H1 (cell line): Measurements from ENCODE around the gene TMEM154. TPM values are rescaled to one million over a fixed set of nuclear protein-coding genes. Genes with fewer than 3 reads are reported as not detected.

Experiments used
- CTCF ChIA-PET: fragments of 300-600 bp; sonication (Branson Sonifier 250); formaldehyde crosslinking; loops from one replicate; lab custom pipeline; 2021; ENCODE audit not compliant: partially characterized antibody; lab: Charles Lee
- POLR2A ChIA-PET: fragments of 300-600 bp; sonication (Branson Sonifier 250); formaldehyde crosslinking; loops from one replicate; lab custom pipeline; 2021; ENCODE audit warnings: inconsistent platforms; ENCODE audit not compliant: partially characterized antibody; lab: Charles Lee
- DNase-seq, 2 experiments: peaks; one replicate each; pipeline versions ENCODE4 v3.0.0 to v3.0.0-alpha.2; 2010 to 2022; ENCODE audit warnings: low spot score in 2 of 2, low read depth in 1 of 2, mixed read lengths in 1 of 2
- FAIRE-seq: peaks from 2 replicates; lab custom pipeline; 2011; peaks lifted over from hg19 to GRCh38; lab: Jason Lieb, UNC
- H2AFZ ChIP-seq: 2 replicates; pipeline ENCODE4 v1.8.1; 2012; ENCODE audit warnings: low read length, inconsistent platforms
- H2AK5ac ChIP-seq: 2 replicates; pipeline ENCODE4 v1.6.1; 2013; ENCODE audit warnings: low read depth, low read length
- H2BK120ac ChIP-seq: replicated peaks from 2 replicates; pipeline ENCODE3; 2013; ENCODE audit warnings: low read depth, low read length, inconsistent platforms
- H2BK12ac ChIP-seq: 2 replicates; pipeline ENCODE4 v1.6.1; 2013; ENCODE audit warnings: low read depth, low read length
- H2BK15ac ChIP-seq: 2 replicates; pipeline ENCODE4 v1.6.1; 2013; ENCODE audit warnings: low read length
- H2BK20ac ChIP-seq: 2 replicates; pipeline ENCODE4 v1.6.1; 2013; ENCODE audit warnings: low read length
- H2BK5ac ChIP-seq: 2 replicates; pipeline ENCODE4 v1.6.1; 2013; ENCODE audit warnings: low read depth, low read length
- H3K14ac ChIP-seq: 2 replicates; pipeline ENCODE4 v1.6.1; 2013; ENCODE audit warnings: inconsistent platforms; ENCODE audit not compliant: insufficient read length
- H3K18ac ChIP-seq: 2 replicates; pipeline ENCODE4 v1.6.1; 2013; ENCODE audit warnings: low read length; ENCODE audit errors: extremely low read depth
- H3K23ac ChIP-seq: 2 replicates; pipeline ENCODE4 v1.6.1; 2013; ENCODE audit warnings: inconsistent platforms; ENCODE audit not compliant: insufficient read length
- H3K23me2 ChIP-seq: 2 replicates; pipeline ENCODE4 v1.6.1; 2013; ENCODE audit warnings: low read depth, low read length
- H3K27ac ChIP-seq: 2 replicates; pipeline ENCODE4 v1.6.1; 2011; ENCODE audit warnings: low read depth, low read length, inconsistent platforms
- H3K27me3 ChIP-seq, 4 experiments: replicated peaks in 1 of 4; 1 replicate in 1 of 4; 2 replicates in 3 of 4; pipeline versions ENCODE4 v1.6.1 to v1.8.1; 2011 to 2013; ENCODE audit warnings: low read length in 3 of 4, mild to moderate bottlenecking in 3 of 4, inconsistent platforms in 2 of 4, mixed read lengths in 2 of 4, moderate library complexity in 1 of 4; ENCODE audit not compliant: control insufficient read depth in 3 of 4, insufficient read depth in 3 of 4; ENCODE audit errors: extremely low read depth in 1 of 4
- H3K36me3 ChIP-seq, 4 experiments: 2 replicates each; pipeline versions ENCODE4 v1.6.1 to v1.8.1; 2011 to 2013; ENCODE audit warnings: mild to moderate bottlenecking in 4 of 4, low read length in 3 of 4, moderate library complexity in 2 of 4, control low read depth in 1 of 4, inconsistent platforms in 1 of 4; ENCODE audit not compliant: insufficient read depth in 4 of 4, control insufficient read depth in 2 of 4
- H3K4ac ChIP-seq: replicated peaks from 2 replicates; pipeline ENCODE3; 2013; ENCODE audit warnings: low read length, low read depth, mixed read lengths, inconsistent platforms; ENCODE audit not compliant: insufficient read length
- H3K4me1 ChIP-seq, 4 experiments: replicated peaks in 1 of 4; 1 replicate in 1 of 4; 2 replicates in 3 of 4; pipeline versions ENCODE4 v1.6.1 to v1.8.1; 2011 to 2013; ENCODE audit warnings: low read length in 3 of 4, inconsistent platforms in 2 of 4, mixed read lengths in 1 of 4; ENCODE audit not compliant: insufficient read depth in 4 of 4, control insufficient read depth in 3 of 4
- H3K4me2 ChIP-seq, 2 experiments: 2 replicates each; pipeline versions ENCODE4 v1.6.1 to v1.8.1; 2011 to 2013; ENCODE audit warnings: low read depth in 2 of 2, low read length in 2 of 2, control low read depth in 1 of 2, inconsistent platforms in 1 of 2, mild to moderate bottlenecking in 1 of 2; ENCODE audit not compliant: insufficient read depth in 1 of 2
- H3K4me3 ChIP-seq, 4 experiments: fragments of 200-600, 300-600 bp in 1 of 4; sonication (generic), shearing (Covaris generic), sonication (Bioruptor Twin) in 1 of 4; 2 replicates each; pipeline versions ENCODE4 v1.5.1 to v1.8.1; 2011 to 2016; ENCODE audit warnings: low read length in 4 of 4, low read depth in 3 of 4, control low read depth in 2 of 4, inconsistent platforms in 2 of 4, mild to moderate bottlenecking in 2 of 4, mixed read lengths in 1 of 4, moderate library complexity in 1 of 4; ENCODE audit not compliant: insufficient read depth in 2 of 4; ENCODE audit errors: extremely low read depth in 1 of 4
- H3K56ac ChIP-seq: replicated peaks from 2 replicates; pipeline ENCODE3; 2013; ENCODE audit warnings: low read depth, mild to moderate bottlenecking, mixed read lengths, low read length, inconsistent platforms; ENCODE audit not compliant: insufficient read length
- H3K79me1 ChIP-seq: 2 replicates; pipeline ENCODE4 v1.6.1; 2013; ENCODE audit warnings: low read depth, low read length, control low read depth
- H3K79me2 ChIP-seq, 2 experiments: 2 replicates each; pipeline versions ENCODE4 v1.6.1 to v1.8.1; 2012 to 2013; ENCODE audit warnings: low read length in 2 of 2, mild to moderate bottlenecking in 2 of 2, inconsistent platforms in 1 of 2; ENCODE audit not compliant: insufficient read depth in 2 of 2, control insufficient read depth in 1 of 2
- H3K9ac ChIP-seq, 4 experiments: replicated peaks in 1 of 4; 1 replicate in 1 of 4; 2 replicates in 3 of 4; pipeline versions ENCODE4 v1.6.1 to v1.8.1; 2011 to 2013; ENCODE audit warnings: low read depth in 3 of 4, low read length in 3 of 4, control low read depth in 2 of 4, mild to moderate bottlenecking in 2 of 4, moderate library complexity in 2 of 4, inconsistent platforms in 1 of 4; ENCODE audit errors: extremely low read depth in 1 of 4
- H3K9me3 ChIP-seq, 2 experiments: 2 replicates each; pipeline versions ENCODE4 v1.6.1 to v1.8.1; 2012 to 2013; ENCODE audit warnings: mild to moderate bottlenecking in 2 of 2, moderate library complexity in 2 of 2, control low read depth in 1 of 2, inconsistent platforms in 1 of 2, low read depth in 1 of 2, low read length in 1 of 2, mixed read lengths in 1 of 2; ENCODE audit not compliant: insufficient read depth in 2 of 2
- H4K20me1 ChIP-seq, 2 experiments: replicated peaks in 1 of 2; 2 replicates each; pipeline versions ENCODE3 to v1.8.1; 2011 to 2013; ENCODE audit warnings: inconsistent platforms in 2 of 2, low read length in 2 of 2, mild to moderate bottlenecking in 1 of 2; ENCODE audit not compliant: insufficient read depth in 2 of 2, control insufficient read depth in 1 of 2
- H4K5ac ChIP-seq: 2 replicates; pipeline ENCODE4 v1.6.1; 2013; ENCODE audit warnings: low read length, low read depth, mixed read lengths, inconsistent platforms; ENCODE audit not compliant: insufficient read length
- H4K8ac ChIP-seq: 2 replicates; pipeline ENCODE4 v1.8.0; 2013; ENCODE audit warnings: mild to moderate bottlenecking, moderate library complexity, low read length, inconsistent platforms; ENCODE audit not compliant: insufficient read depth; ENCODE audit errors: extremely low read depth
- H4K91ac ChIP-seq: replicated peaks from 2 replicates; pipeline ENCODE3; 2013; ENCODE audit warnings: low read length, mixed read lengths, inconsistent platforms; ENCODE audit not compliant: insufficient read length
- CHD1 ChIP-seq: IDR thresholded peaks from 2 replicates; pipeline ENCODE4 v1.6.1; 2012; ENCODE audit warnings: low read depth, low read length, improper control_type of control experiment
- EGR1 ChIP-seq: IDR thresholded peaks from 2 replicates; pipeline ENCODE4 v1.6.1; 2011; ENCODE audit warnings: low read depth, low read length, borderline replicate concordance
- EP300 ChIP-seq, 2 experiments: IDR thresholded peaks; 1 replicate in 1 of 2; 2 replicates in 1 of 2; pipeline ENCODE4 v1.6.1; 2011 to 2012; ENCODE audit warnings: low read depth in 2 of 2, low read length in 2 of 2, mild to moderate bottlenecking in 2 of 2, borderline replicate concordance in 1 of 2, inconsistent platforms in 1 of 2, moderate library complexity in 1 of 2
- GABPA ChIP-seq: IDR thresholded peaks from 2 replicates; pipeline ENCODE4 v1.6.1; 2011; ENCODE audit warnings: mild to moderate bottlenecking, low read length, moderate library complexity, borderline replicate concordance; ENCODE audit not compliant: insufficient read depth
- JUN ChIP-seq: IDR thresholded peaks from 2 replicates; pipeline ENCODE4 v1.6.1; 2011; ENCODE audit warnings: low read depth, mild to moderate bottlenecking, improper control_type of control experiment, low read length
- KDM1A ChIP-seq: fragments of 200-600, 300-600 bp; sonication (generic); IDR thresholded peaks from 2 replicates; pipeline ENCODE4 v1.7.1; 2016; ENCODE audit warnings: mild to moderate bottlenecking, low read length, borderline replicate concordance
- PHF8 ChIP-seq: fragments of 200-600 bp; sonication (generic); conservative IDR thresholded peaks from 2 replicates; pipeline ENCODE4 v1.7.1; 2012; ENCODE audit warnings: low read depth, mild to moderate bottlenecking, inconsistent platforms, low read length, moderate library complexity
- POU5F1 ChIP-seq: IDR thresholded peaks from 2 replicates; pipeline ENCODE4 v1.6.1; 2011; ENCODE audit warnings: low read depth, mild to moderate bottlenecking, low read length, moderate library complexity
- RNF2 ChIP-seq: fragments of 200-900, 300-1000 bp; sonication (generic); IDR thresholded peaks from 2 replicates; pipeline ENCODE4 v1.7.1; 2016; ENCODE audit warnings: borderline replicate concordance, low read depth, mild to moderate bottlenecking, antibody characterized with exemption, low read length; ENCODE audit not compliant: poor library complexity, severe bottlenecking; ENCODE audit errors: missing control alignments
- SIN3A ChIP-seq, 2 experiments: IDR thresholded peaks in 1 of 2; conservative IDR thresholded peaks in 1 of 2; 2 replicates each; pipeline ENCODE4 v1.6.1; 2011 to 2012; ENCODE audit warnings: low read length in 2 of 2, improper control_type of control experiment in 1 of 2, low read depth in 1 of 2, mild to moderate bottlenecking in 1 of 2
- WGBS, 2 experiments: shearing (Covaris generic) in 1 of 2; methylation state at CpG; one replicate each; pipeline versions ENCODE4 v1.1.6 to v1.1.7; 2013 to 2015; ENCODE audit warnings: low lambda C conversion rate in 2 of 2, mixed read lengths in 2 of 2, inconsistent platforms in 1 of 2, low coverage in 1 of 2, missing lambda C conversion rate in 1 of 2; ENCODE audit not compliant: insufficient replicate concordance in 2 of 2, insufficient coverage in 1 of 2, insufficient read length in 1 of 2; ENCODE audit errors: extremely low coverage in 1 of 2, missing lambda C conversion rate in 1 of 2; 5-methylcytosine and 5-hydroxymethylcytosine counted together
- polyA plus RNA-seq, 7 experiments: library from polyadenylated mRNA; depleted of rRNA in 3 of 7; stranded (reverse) in 5 of 7; unstranded in 2 of 7; fragments of >200 nt in 5 of 7; fragments of 200-250 nt in 2 of 7; gene quantifications; 1 replicate in 5 of 7; 2 replicates in 1 of 7; 4 replicates in 1 of 7; pipeline versions ENCODE4 v1.2.1 to v1.2.3, GENCODE V29; 2011 to 2013; ENCODE audit warnings: missing spikeins in 2 of 7, mixed read lengths in 2 of 7
- total RNA-seq: library from RNA; stranded (reverse); fragmentation: NEBNext Ultra II Directional; extraction: Animal tissue kit (Norgen Biotek cat#: 25700); gene quantifications from 2 replicates; pipeline ENCODE4 v1.2.1, GENCODE V29; 2021

TMEM154 gene
- total and polyA plus RNA-seq, 2 of the 8 experiments (the other 6 are each of a cell fraction or from before 2014, with no cell fraction given), result 0.33 to 1.2 TPM

GRCh38 chr4:152693871-152694270, 14.1 kb upstream of the TMEM154 start:
- no peak overlapping the region for H4K5ac ChIP-seq
- peak in 1 of 2 experiments; percentile 32 for DNase-seq
- 93% methylated on average over 5 of the region's 5 CpGs; no CpG with 5 or more reads in 1 of the 2 experiments for WGBS, 2 experiments

More at GRCh38 chr4:152693871-152694270, 14.1 kb upstream of the TMEM154 start:
- ChIA-PET POLR2A (no interaction called here), CTCF (interaction anchor here (1.4 to 1.5 kb wide), 3 partner anchors 10 to 13 kb away, joined by 3 to 5 read pairs (median 4); no protein-coding TSS in a partner anchor)
- Histone ChIP-seq H2BK120ac (no peak overlapping the region), H2AK5ac (no peak overlapping the region), H3K14ac (no peak overlapping the region), H3K4me3 (no peak overlapping the region), H3K23me2 (no peaks in the 10 kb centered on the region), H3K27ac (no peak overlapping the region), H3K4me1 (peaks cover 0 to 5% (median 2%) of the 10 kb centered on the region in 4 experiments; a peak in 4 of 7 replicates), H2BK12ac (no peak overlapping the region), H3K4me2 (no peak overlapping the region), H3K27me3 (no peaks in the 10 kb centered on the region), H3K79me2 (no peaks in the 10 kb centered on the region), H4K91ac (no peak overlapping the region), H3K79me1 (no peaks in the 10 kb centered on the region), H3K56ac (no peak overlapping the region), H3K9me3 (no peaks in the 10 kb centered on the region), H3K23ac (no peak overlapping the region), H2AFZ (no peak overlapping the region), H2BK15ac (no peak overlapping the region), H4K20me1 (no peaks in the 10 kb centered on the region), H3K36me3 (no peaks in the 10 kb centered on the region; a peak in 1 of 8 replicates), H3K18ac (no peak overlapping the region), H2BK5ac (no peak overlapping the region), H4K8ac (no peak overlapping the region), H3K9ac (no peak overlapping the region), H2BK20ac (no peak overlapping the region), H3K4ac (no peak overlapping the region)
- FAIRE-seq, result no peak
- TF ChIP-seq EGR1, result no peak
- no peak for TF ChIP-seq CHD1
- no peak for TF ChIP-seq PHF8
- no peak for TF ChIP-seq KDM1A
- TF ChIP-seq RNF2, result no peak
- TF ChIP-seq EP300 (IDR thresholded peaks at IDR 0.05; ENCODE audit: borderline replicate concordance in 1 of 2, low read depth in 2 of 2, low read length in 2 of 2), result no peak
- no peak for TF ChIP-seq POU5F1
- no peak for TF ChIP-seq SIN3A (conservative IDR thresholded peaks at IDR 0.05 in 1 of 2, IDR thresholded peaks at IDR 0.05 in 1 of 2; ENCODE audit: low read depth in 1 of 2, low read length in 2 of 2)
- TF ChIP-seq JUN, result no peak
- TF ChIP-seq GABPA, result no peak
